ENCODE data around the gene FSHR.

FSHR gene

DNA sequence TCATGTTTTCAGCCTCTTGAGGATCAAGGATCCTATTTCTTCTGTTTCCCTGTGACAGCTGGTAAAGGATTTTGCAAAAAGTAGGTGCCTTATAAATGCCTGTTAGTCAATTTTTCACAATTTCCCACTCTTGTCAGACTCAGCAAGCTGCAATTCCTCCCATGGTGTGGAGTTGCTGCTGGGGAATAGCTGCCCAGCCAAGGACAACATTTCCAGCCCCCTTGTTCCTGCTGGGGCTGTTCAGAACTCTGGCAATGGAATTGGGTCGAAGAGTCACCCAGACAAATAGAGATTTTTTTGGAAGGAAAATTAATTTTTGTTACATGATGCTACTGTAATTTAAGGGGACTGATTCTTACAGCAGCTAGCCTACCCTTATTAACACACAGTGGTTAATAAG is 43.7 kb downstream of the FSHR start:
- DNase-seq = no peak

DNA sequence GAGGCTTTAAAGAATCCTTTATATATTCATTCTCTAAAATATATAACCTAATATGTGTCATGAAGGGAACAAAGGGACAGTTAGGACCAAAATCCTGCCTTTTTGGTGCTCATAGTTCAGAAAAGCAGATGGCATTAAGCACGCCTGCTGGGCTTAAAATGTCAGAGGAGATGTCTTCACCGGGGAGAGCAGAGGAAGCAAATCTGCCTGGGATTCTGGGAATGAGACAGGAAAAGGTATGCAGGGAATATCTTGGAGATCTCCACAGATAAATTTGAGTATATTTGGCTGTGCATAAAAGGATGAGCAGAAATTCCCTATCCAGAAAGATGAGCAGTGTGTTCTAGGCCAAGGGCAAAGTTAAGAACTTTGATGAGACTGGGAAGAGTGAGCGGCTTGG is 45.5 kb downstream of the FSHR start:
- no peak for DNase-seq

DNA sequence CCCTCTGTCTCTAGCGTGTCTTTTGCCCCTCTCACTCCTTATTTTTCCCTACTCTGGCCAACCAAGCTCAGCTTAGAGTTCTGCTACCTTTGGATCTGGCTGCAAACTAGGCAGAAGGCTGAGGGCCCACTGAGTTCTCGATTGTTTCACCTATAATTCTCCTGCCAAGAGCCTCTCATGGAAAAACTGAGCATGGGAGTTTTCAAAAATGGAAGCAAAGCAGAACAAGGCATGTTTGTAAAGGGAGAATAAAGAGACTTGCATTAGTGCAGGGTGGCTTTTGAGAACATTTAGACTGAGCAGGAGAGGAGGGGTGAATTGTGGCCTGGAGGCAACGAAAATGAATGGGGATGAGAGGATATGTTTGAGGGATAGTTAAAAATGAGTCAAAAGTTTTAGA is 45.9 kb downstream of the FSHR start:
- no peak for DNase-seq

DNA sequence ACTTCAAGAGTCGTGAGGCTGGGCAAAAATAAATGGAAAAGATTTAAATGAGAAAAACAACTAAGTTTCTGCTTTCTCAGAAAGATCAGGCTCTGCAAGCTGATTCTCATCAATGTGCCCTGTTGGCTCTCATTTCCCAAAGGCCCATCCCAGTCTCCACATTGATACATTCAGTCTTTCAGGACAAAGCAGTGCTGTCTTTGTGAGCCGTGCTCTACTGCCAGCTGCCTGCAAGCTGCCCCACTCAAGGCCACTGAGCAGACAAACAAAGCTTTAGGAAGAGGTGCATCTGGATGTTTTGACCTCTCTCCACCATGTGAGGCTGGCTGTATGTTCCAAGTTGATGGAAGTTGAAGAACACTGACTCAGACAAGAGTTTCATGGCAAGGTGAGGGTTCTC is 48.8 kb downstream of the FSHR start:
- no peak for DNase-seq

DNA sequence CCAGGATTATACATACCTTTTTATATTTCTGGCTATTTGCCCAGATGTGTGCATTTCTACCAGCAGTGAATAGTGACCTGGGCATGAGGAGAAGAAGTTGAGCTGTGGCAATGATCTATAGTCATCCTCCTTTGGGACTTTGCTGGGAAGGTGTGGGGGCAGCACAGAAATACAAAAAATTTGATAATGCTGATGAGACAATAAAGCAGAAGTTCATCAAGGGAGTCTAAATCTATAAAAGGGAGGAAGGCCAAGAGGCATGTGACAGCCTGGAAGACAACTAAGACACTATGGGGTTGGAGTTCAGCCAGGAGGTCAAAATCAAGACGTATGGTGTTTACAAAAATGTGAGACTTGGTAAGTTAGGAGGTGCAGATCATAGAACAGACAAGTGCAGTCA is 52.2 kb downstream of the FSHR start:
- no peak for DNase-seq

DNA sequence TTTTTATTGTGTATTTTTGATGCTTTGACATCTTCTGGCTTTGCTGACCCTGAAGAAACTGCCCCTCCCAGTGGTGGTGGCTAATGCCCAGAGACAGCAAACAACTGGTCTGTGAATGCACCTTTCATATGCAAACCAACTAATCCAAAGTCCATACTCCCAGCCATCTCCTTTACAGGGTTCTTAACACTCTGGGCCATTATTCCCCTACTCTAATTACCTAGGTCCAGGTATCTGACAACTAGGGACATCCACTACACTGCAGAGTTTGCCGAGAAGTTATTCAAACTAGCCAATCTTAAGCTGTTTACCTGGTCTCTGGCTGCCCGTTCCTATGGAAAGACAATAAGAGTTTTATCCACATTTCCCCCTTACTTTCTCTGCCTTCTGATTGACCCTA is 73.6 kb downstream of the FSHR start:
- no peak for DNase-seq

DNA sequence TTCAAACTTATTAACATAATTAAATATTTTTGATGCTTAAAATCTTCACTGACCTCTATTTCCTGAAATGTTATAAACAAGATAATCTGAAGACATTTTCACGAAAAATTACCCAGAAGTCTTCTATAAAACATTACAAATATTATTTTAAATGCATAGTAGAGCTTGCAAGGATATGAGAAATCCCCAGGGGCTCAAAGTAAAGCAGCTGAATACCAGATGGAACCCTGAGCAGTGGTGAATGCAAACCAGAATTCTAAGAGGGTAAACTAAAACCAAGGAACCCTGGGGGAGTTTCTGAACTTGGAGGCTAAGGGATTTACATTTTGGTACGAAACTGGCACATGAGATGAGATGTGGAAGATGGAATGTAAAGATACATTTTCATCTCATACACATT is 83.6 kb downstream of the FSHR start:
- DNase-seq = no peak

DNA sequence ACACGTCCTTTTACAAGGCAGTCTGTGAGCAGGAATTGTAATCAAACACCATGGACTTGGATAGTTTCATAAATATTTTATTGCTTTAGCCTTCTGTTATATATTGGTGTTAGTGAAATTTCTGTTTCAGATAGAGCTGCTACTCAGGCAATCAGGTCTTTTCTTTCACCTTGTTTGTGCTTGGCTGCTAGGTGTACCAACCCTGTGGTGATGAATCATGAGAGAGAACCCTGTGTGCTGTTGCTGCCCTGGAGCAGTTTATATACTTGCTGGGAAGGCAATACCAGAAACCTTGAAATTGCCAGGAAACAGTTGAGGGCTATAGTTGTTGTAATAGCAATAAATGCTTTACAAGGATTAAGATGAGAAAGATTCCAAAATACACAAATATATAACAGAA is 84.5 kb downstream of the FSHR start:
- no peak for DNase-seq

DNA sequence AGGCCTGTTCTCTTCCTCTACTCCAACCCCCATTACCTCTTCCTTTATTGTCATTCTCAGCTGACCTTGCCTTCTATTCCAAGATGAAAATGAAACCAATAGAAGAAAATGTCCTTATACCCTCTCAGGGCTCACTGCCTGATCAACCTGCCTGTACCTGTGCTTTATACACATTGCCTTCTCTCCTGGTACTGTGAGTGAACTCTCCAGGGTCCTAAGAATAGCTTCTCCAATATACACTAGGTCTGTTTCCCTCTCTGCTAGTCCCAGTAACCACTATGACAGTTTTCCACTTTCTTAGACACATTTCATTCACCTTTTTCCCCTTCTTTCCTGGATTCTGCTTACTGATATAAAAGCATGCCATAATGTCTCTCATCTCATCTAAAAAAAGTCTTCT is 85.7 kb downstream of the FSHR start:
- no peak for DNase-seq

DNA sequence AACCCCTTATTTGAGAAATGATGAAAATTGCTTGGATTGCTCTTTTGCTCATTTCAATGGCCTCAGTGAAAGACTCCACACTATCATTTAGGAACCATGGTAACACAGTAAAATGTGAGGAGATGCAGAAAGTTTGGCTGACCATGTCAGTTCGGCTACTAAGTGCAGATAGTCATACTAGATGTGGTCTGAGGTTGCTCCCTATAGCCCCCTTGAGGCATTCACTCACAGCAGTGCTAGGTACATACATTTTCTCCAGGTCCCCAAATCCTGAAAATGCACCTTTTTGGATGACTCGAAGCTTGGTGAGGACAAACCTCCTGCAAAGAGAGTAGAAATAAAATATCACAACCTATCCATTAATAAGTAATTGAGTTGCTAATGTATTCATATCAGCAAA is 86.3 kb downstream of the FSHR start:
- DNase-seq = no peak

DNA sequence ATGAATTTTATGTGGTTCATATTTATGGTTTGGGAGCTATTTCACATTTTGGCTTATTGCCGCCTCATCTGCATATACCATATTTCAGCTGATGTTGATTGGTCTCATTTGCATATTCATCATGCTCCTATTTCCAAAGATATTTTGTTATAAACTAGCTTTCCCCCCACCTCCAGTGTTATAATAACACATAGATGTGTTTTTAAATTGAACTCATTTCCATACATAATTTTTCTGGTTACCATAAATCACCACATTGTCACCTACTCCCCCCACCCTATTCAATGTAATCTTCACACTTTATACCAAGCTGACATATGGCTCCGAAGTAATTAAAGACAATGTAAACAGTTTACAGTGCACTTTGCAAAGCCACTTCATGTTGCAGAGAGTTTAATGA is 101.2 kb downstream of the FSHR start:
- no peak for DNase-seq

DNA sequence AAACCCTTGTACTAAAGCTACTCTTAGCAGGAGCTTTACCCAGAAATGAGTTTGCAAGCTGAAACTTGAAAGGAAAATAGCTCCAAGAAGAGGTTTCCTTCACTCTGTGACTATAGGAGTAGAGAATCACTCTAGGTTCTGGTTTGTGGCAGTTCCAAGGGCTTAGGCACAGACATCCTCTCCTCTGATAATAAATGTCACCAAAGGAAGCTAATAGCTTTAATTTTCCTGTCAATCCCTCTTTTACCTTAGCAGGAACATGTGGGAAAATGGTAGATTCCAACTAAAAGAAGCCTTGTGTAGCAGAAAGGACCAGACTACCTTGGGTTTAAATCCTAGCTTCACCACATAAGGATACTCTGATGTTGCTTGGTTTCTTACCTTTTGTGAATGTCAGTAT is 104.0 kb downstream of the FSHR start:
- DNase-seq = no peak

DNA sequence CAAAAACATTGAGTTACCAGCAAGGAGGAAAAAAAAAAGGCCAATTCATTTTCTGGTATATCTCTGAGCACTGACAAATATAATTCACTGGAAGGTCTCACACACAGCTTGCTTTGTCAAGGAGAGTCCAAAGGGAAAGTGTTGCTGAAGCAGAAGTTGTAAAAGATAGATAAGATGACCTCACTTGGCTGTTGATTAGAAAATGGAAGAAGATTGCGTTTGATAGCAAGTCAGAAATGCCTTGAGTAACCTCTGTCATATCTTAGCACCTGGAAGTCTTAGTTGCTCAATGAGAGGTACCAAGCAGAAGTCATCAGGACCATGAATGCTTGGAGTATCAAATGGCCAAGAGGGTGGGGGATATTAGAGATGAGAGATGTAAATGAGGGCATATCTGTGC is 105.2 kb downstream of the FSHR start:
- DNase-seq = no peak

DNA sequence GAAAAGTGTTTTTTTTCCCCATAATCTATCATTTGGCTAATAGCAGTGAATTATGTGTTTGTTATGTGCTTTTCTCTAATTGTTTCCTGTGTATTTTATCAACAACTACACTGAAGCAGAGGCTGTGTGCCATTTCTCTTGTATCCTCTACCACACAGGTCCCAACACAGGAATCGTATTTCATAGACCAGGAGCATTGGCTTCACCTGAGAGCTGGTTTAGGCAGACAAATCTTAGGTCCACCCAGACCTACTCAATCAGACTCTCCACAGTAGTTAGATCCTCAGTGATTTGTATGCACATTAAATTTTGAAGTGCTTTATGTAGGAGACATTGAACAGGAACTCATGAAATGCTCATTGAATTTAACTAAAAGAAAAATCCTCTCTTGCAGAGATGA is 109.2 kb downstream of the FSHR start:
- DNase-seq = no peak

DNA sequence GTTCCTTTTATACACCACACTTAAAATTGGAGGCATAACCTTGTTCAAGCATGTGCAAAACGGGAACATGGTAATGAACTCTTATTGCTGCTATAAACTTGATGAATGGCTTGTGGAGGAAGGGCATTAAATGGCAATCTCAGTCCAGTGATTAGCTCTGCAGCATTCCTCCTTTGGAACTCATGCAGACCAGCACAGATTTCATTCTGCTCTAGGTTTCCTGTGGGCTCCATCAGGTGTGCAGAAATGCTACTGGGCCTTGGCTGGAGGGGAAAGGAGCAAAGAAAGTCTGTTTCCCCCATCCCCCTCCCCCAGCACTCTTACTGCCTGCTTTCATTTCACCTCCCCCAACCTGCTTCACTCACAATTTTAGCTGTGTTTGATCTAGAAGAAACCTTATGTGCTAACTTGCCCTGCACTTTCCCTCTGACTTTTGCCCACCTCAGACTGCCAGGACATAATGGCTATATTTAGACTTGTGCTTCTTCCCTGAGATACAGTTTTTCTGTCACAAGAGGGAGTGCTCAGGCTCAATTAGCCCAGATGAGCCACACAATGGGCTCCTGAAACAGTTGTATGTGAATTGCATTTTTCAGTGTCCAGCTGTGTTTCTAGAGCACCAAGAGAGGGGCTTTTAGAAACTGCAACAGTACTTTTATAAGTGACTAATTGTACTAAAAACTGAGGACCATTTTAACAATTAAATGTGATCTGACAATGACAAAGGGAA is 109.8 kb downstream of the FSHR start:
- DNase-seq = peak in 1 of 2 donors; percentile 9

DNA sequence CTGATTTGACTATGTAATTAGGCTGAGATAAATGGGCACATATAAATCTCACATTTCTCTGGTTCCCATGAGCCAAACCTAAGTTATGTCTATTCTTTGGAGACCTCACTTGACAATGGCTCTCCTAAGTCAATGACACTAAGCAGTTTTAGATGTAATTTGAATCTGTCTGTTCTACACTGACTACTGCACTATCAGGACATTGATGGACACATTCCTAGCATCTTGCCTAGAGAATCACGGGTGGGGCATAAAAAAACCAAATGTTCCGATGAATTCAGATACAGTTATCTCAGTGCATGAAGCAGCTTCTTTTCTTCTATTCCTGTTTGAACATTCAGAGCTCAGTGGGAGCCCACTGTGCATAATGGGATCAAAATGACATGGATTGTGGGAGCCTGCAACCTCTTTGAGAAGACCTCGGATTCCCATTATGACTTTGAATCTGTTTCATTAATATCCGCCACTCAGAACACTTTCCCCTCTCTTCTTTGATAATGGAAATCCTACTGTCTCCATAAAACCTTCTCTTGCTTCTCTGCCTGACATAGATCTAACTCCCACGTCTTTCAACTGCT is 110.8 kb downstream of the FSHR start:
- DNase-seq = no peak

DNA sequence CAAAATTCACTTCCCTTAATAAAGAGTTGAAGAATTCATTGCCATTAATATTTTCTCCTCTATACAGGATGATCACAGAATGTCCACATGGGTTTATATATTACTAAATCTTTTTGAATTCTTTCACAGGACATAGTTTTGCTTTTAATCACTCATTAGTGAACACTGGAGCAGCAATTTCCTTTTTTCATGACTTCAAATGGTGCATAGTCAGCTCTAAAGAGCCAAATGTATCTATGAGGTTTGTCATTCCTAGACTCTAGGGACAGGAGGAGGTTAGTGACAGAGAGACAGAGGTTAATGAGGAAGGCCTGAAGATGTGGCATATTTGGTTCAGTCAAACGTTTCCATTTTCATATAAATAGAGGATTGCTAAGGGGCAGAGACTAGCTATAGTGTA is 111.8 kb downstream of the FSHR start:
- no peak for DNase-seq

DNA sequence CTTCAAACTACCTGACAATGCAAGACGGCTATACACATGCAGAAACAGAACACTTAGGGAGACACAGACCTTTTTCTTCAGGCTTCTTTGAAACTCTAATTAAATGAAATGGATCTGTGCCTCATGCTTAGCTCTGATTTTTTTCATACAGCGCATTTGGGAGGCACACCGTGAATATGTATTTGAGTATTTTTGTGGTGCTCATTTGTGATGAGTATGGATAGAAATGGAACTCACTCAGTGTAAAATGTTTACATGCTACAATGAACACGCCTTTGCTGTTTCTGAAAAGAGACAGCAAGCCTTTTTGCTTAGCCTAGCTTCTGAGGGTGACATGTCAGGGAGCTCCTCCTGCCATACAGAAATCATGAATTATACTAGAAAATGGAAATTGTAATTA is 113.3 kb downstream of the FSHR start:
- DNase-seq = no peak

DNA sequence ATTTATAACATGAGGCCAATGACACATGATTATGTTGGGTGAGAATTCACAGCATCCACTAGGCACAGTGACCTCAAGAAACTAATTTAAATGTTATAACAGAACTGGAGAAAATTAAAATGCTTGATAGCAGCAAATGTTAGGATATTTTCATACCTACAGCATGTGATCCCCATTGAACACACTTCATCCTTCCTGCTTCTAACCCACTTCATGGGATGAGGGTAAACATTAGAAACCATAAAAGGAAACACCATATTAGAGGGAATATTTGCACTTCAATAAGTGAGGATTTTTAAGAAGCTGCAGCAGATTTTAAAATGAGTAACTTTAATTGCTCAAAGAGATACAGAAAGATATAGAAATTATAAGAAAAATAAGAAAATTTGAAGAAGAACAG is 117.1 kb downstream of the FSHR start:
- DNase-seq = no peak

DNA sequence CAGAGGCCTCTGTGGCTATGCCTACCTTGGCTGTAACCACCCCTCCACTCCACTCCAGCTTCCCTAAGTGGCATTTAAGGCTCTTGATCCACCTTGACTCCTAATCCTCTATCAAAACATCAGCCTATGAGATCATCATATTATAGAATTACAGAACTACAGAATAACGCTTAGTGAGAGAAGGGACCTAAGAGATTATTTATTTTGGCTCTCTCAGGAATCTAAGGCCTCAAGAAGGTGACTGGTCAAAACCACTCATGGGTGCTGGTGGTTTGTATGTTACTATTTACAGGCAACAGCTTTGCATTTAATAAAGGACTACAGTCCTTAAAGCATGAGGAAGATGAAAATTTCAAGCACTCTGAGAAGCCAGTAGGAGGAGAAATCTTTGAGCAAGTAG is 118.8 kb downstream of the FSHR start:
- DNase-seq = no peak

DNA sequence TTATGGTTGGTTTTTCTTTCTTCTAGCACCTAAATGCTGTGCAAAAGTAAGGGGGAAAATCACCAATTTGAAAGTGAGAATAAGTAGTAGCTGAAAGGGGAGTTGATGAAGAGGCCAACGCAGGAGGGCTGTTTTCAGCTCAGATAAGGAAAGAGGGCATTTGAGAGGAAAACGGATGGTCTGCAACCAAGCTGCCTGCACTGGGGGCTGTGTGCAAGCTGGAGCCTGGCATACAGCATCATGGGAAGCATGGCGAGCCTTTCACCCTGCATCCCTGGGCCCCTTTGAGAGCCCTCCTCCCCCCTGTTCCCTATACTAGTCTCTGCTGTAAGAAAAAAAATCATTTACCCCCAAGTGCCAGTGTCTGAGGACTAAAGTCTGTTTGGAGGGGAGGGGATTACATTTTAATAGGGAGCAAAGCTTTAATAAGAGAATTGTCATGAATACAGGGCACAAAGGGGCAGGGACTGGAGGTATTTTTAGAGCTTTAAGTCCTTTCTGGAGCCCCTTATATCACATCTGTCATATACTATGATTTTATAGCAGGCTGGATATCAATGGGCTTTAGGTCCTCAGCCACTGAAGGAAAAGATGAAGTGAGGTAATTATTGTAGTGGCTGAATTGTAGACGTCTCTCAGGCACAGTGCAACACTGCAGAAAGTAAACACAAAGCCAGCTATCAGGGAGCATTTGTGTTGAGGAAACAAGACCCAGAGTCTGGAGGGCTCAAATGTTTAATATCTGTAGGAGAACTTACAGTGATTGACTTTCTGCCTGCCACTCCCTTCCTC is 120.7 kb downstream of the FSHR start:
- DNase-seq = no peak

DNA sequence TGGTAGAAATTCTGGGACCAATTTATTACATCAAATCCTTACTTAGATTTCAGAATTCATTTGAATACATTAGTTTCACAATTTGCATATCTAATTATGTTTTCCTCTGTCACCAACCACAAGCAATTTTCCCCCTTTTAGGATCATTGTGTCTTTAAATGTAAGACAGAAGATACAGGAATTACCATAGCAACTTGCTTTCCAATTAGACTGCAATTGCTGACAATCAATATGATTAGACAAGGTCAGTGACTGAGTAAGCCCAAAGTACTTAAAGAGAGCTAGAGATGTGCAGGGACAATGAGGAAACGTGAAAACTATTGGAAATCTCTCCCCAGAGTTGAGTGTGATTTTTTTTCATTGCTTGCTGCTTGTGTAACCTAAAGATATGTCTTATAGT is 121.4 kb downstream of the FSHR start:
- DNase-seq = no peak

DNA sequence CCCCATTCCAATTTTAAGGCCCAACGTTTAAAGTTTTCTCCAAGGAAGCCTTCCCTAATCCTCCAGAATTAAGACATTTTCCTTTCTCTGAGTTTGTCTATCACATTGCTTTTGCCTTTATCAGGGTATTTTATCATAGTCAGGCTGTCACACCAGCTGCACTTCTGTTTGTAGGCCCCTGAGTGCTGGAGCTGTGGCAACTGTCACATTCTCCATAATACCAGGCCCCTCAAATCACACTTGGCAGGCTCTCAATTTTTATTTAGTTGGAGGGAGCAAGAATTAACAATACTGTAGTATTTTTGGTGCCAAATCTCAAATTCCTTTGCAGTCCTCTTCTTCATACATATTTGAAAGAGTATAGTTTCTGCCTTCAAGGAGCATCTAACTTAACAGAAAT is 122.2 kb downstream of the FSHR start:
- DNase-seq = no peak

DNA sequence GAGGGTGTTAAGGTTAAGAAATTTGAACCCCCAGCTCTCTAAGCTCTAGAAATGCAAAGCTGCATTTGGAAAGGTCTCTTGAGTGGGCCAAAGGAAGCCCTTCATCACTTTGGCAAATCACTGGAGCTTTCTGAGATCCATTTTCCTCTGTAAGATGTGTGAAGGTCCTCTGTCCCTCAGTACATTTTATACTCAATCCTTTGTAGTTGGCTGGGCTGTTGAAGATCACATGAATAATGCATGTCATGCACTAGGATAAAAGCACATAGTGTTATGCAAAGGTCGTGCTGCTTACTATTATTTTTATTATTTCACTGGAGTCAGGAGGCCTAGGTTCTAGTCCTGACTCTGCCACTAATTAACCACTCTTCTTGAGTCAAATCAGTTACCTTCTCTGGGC is 124.9 kb downstream of the FSHR start:
- DNase-seq = no peak

Data from hippocampal formation (tissue), 2 donors.